Embryonic facial prominence (tissue), 1 donor: ENCODE data around the gene CTSG.
"Not testable (repeated sequence)": the region's sequence is repeated elsewhere in the genome, so short reads cannot be mapped to it uniquely, and the experiment has no call there.

Source experiments
- DNase-seq: peaks from one replicate; pipeline ENCODE4 v3.0.0-alpha.2; 2016; ENCODE audit errors: extremely low spot score

The CTSG gene

GRCh38 chr14:24542346-24542936 lies 33.6 kb downstream of the CTSG start:
- no peak for DNase-seq

- no peak for DNase-seq
Measured at GRCh38 chr14:24535737-24536136, 40.3 kb downstream of the CTSG start.

- no peak for DNase-seq
Measured at GRCh38 chr14:24534286-24534685, 41.8 kb downstream of the CTSG start.

GRCh38 chr14:24525877-24526620 lies 50.0 kb downstream of the CTSG start:
- DNase-seq = not testable (repeated sequence)
